ENCODE measurements around the gene STARD9.

STARD9 gene

GRCh38 chr15:42693496-42693895 lies 118.1 kb downstream of the STARD9 start:
- Histone ChIP-seq H3K27me3 (ENCODE audit: control insufficient read depth in 1 of 2, insufficient read depth in 1 of 2, low read length in 2 of 2) (no peaks in the 10 kb centered on the region), H4K8ac (ENCODE audit: low read length) (no peak overlapping the region), H3K27ac (ENCODE audit: low read length, poor library complexity, severe bottlenecking) (no peak overlapping the region), H3K9me3 (ENCODE audit: control insufficient read depth, low read length) (no peaks in the 10 kb centered on the region), H3K4me1 (ENCODE audit: control insufficient read depth, insufficient read depth, low read depth, low read length) (no peaks in the 10 kb centered on the region), H3K9ac (ENCODE audit: low read length) (no peak overlapping the region), H3K36me3 (ENCODE audit: control insufficient read depth in 1 of 2, insufficient read depth in 2 of 2, low read depth in 1 of 2, low read length in 2 of 2) (peaks cover 71 to 86% of the 10 kb centered on the region in 2 experiments), H3K18ac (ENCODE audit: low read depth in 1 of 2, low read length in 2 of 2) (no peak overlapping the region), H3K14ac (ENCODE audit: low read length in 2 of 2) (no peak overlapping the region), H3K4ac (ENCODE audit: low read depth in 1 of 2, low read length in 2 of 2) (no peak overlapping the region), H2AFZ (ENCODE audit: low read depth, low read length) (no peak overlapping the region), H3K4me3 (ENCODE audit: insufficient read depth in 1 of 2, low read depth in 1 of 2, low read length in 2 of 2) (no peak overlapping the region), H2AK5ac (ENCODE audit: low read length, severe bottlenecking) (no peak overlapping the region), H2BK15ac (ENCODE audit: low read depth, poor library complexity, severe bottlenecking) (no peak overlapping the region), H4K91ac (ENCODE audit: low read length) (no peak overlapping the region), H3K23ac (ENCODE audit: low read length in 2 of 2) (no peak overlapping the region), H2BK12ac (ENCODE audit: low read length in 2 of 2) (no peak overlapping the region), H3K79me1 (replicated peaks; ENCODE audit: low read length, poor library complexity, severe bottlenecking) (no peaks in the 10 kb centered on the region), H2BK120ac (ENCODE audit: low read depth, low read length) (no peak overlapping the region), H3K4me2 (ENCODE audit: low read length, poor library complexity, severe bottlenecking) (no peak overlapping the region), H2BK5ac (ENCODE audit: low read depth, low read length, poor library complexity, severe bottlenecking) (no peak overlapping the region)
- no peak for DNase-seq
- 98% methylated on average over 6 of the region's 6 CpGs for WGBS

- Histone ChIP-seq H3K9ac (ENCODE audit: low read length) (no peak overlapping the region), H2AK5ac (ENCODE audit: low read length, severe bottlenecking) (no peak overlapping the region)
- WGBS: 98% methylated on average over 5 of the region's 6 CpGs
These were observed 118.5 kb downstream of the STARD9 start for GRCh38 chr15:42693942-42694341.

GRCh38 chr15:42694398-42694797 lies 119.0 kb downstream of the STARD9 start:
- WGBS: 97% methylated on average over 8 of the region's 10 CpGs
- H3K4ac ChIP-seq (ENCODE audit: low read depth in 1 of 2, low read length in 2 of 2): no peak overlapping the region
- no peak overlapping the region for H3K4me3 ChIP-seq (ENCODE audit: insufficient read depth in 1 of 2, low read depth in 1 of 2, low read length in 2 of 2)
- no peak overlapping the region for H3K18ac ChIP-seq (ENCODE audit: low read depth in 1 of 2, low read length in 2 of 2)
- H2BK15ac ChIP-seq (ENCODE audit: low read depth, poor library complexity, severe bottlenecking): no peak overlapping the region
- H2AK5ac ChIP-seq (ENCODE audit: low read length, severe bottlenecking): no peak overlapping the region
- no peak for DNase-seq
- no peak overlapping the region for H2AFZ ChIP-seq (ENCODE audit: low read depth, low read length)
- no peak overlapping the region for H4K8ac ChIP-seq (ENCODE audit: low read length)
- no peak overlapping the region for H3K27ac ChIP-seq (ENCODE audit: low read length, poor library complexity, severe bottlenecking)
- H2BK5ac ChIP-seq (ENCODE audit: low read depth, low read length, poor library complexity, severe bottlenecking): no peak overlapping the region
- no peak overlapping the region for H2BK12ac ChIP-seq (ENCODE audit: low read length in 2 of 2)
- no peak overlapping the region for H4K91ac ChIP-seq (ENCODE audit: low read length)
- H3K36me3 ChIP-seq (ENCODE audit: control insufficient read depth in 1 of 2, insufficient read depth in 2 of 2, low read depth in 1 of 2, low read length in 2 of 2): peaks cover 63 to 77% of the 10 kb centered on the region in 2 experiments
- no peaks in the 10 kb centered on the region for H3K9me3 ChIP-seq (ENCODE audit: control insufficient read depth, low read length)
- no peaks in the 10 kb centered on the region for H3K27me3 ChIP-seq (ENCODE audit: control insufficient read depth in 1 of 2, insufficient read depth in 1 of 2, low read length in 2 of 2)
- H3K4me1 ChIP-seq (ENCODE audit: control insufficient read depth, insufficient read depth, low read depth, low read length): no peaks in the 10 kb centered on the region
- no peak overlapping the region for H3K14ac ChIP-seq (ENCODE audit: low read length in 2 of 2)
- H2BK120ac ChIP-seq (ENCODE audit: low read depth, low read length): no peak overlapping the region
- H3K9ac ChIP-seq (ENCODE audit: low read length): no peak overlapping the region
- no peak overlapping the region for H3K23ac ChIP-seq (ENCODE audit: low read length in 2 of 2)
- no peaks in the 10 kb centered on the region for H3K79me1 ChIP-seq (replicated peaks; ENCODE audit: low read length, poor library complexity, severe bottlenecking)
- no peak overlapping the region for H3K4me2 ChIP-seq (ENCODE audit: low read length, poor library complexity, severe bottlenecking)

More at GRCh38 chr15:42693942-42694341, 118.5 kb downstream of the STARD9 start:
- Histone ChIP-seq H3K18ac (ENCODE audit: low read depth in 1 of 2, low read length in 2 of 2) (no peak overlapping the region), H2BK15ac (ENCODE audit: low read depth, poor library complexity, severe bottlenecking) (no peak overlapping the region), H2BK12ac (ENCODE audit: low read length in 2 of 2) (no peak overlapping the region), H3K14ac (ENCODE audit: low read length in 2 of 2) (no peak overlapping the region), H3K27me3 (ENCODE audit: control insufficient read depth in 1 of 2, insufficient read depth in 1 of 2, low read length in 2 of 2) (no peaks in the 10 kb centered on the region), H3K4me3 (ENCODE audit: insufficient read depth in 1 of 2, low read depth in 1 of 2, low read length in 2 of 2) (no peak overlapping the region), H3K79me1 (replicated peaks; ENCODE audit: low read length, poor library complexity, severe bottlenecking) (no peaks in the 10 kb centered on the region), H4K8ac (ENCODE audit: low read length) (no peak overlapping the region), H2AFZ (ENCODE audit: low read depth, low read length) (no peak overlapping the region), H4K91ac (ENCODE audit: low read length) (no peak overlapping the region), H3K4me2 (ENCODE audit: low read length, poor library complexity, severe bottlenecking) (no peak overlapping the region), H3K9me3 (ENCODE audit: control insufficient read depth, low read length) (no peaks in the 10 kb centered on the region), H3K4ac (ENCODE audit: low read depth in 1 of 2, low read length in 2 of 2) (no peak overlapping the region), H3K36me3 (ENCODE audit: control insufficient read depth in 1 of 2, insufficient read depth in 2 of 2, low read depth in 1 of 2, low read length in 2 of 2) (peaks cover 67 to 82% of the 10 kb centered on the region in 2 experiments), H2BK120ac (ENCODE audit: low read depth, low read length) (no peak overlapping the region), H3K27ac (ENCODE audit: low read length, poor library complexity, severe bottlenecking) (no peak overlapping the region), H3K4me1 (ENCODE audit: control insufficient read depth, insufficient read depth, low read depth, low read length) (no peaks in the 10 kb centered on the region), H2BK5ac (ENCODE audit: low read depth, low read length, poor library complexity, severe bottlenecking) (no peak overlapping the region), H3K23ac (ENCODE audit: low read length in 2 of 2) (no peak overlapping the region)
- DNase-seq: no peak

GRCh38 chr15:42695527-42696071 lies 120.2 kb downstream of the STARD9 start:
- H3K4me1 ChIP-seq (ENCODE audit: control insufficient read depth, insufficient read depth, low read depth, low read length): no peaks in the 10 kb centered on the region
- H3K9me3 ChIP-seq (ENCODE audit: control insufficient read depth, low read length): no peaks in the 10 kb centered on the region
- H2BK15ac ChIP-seq (ENCODE audit: low read depth, poor library complexity, severe bottlenecking): no peak overlapping the region
- H3K36me3 ChIP-seq (ENCODE audit: control insufficient read depth in 1 of 2, insufficient read depth in 2 of 2, low read depth in 1 of 2, low read length in 2 of 2): peaks cover 55 to 73% of the 10 kb centered on the region in 2 experiments
- H3K4me2 ChIP-seq (ENCODE audit: low read length, poor library complexity, severe bottlenecking): no peak overlapping the region
- H3K4me3 ChIP-seq (ENCODE audit: insufficient read depth in 1 of 2, low read depth in 1 of 2, low read length in 2 of 2): no peak overlapping the region
- 97% methylated on average over 6 of the region's 6 CpGs for WGBS
- H2AFZ ChIP-seq (ENCODE audit: low read depth, low read length): no peak overlapping the region
- H3K9ac ChIP-seq (ENCODE audit: low read length): no peak overlapping the region
- no peak for DNase-seq
- H3K14ac ChIP-seq (ENCODE audit: low read length in 2 of 2): no peak overlapping the region
- no peak overlapping the region for H3K18ac ChIP-seq (ENCODE audit: low read depth in 1 of 2, low read length in 2 of 2)
- no peaks in the 10 kb centered on the region for H3K79me1 ChIP-seq (replicated peaks; ENCODE audit: low read length, poor library complexity, severe bottlenecking)
- no peak overlapping the region for H3K4ac ChIP-seq (ENCODE audit: low read depth in 1 of 2, low read length in 2 of 2)
- no peak overlapping the region for H2BK12ac ChIP-seq (ENCODE audit: low read length in 2 of 2)
- H2BK120ac ChIP-seq (ENCODE audit: low read depth, low read length): no peak overlapping the region
- no peak overlapping the region for H4K8ac ChIP-seq (ENCODE audit: low read length)
- no peaks in the 10 kb centered on the region for H3K27me3 ChIP-seq (ENCODE audit: control insufficient read depth in 1 of 2, insufficient read depth in 1 of 2, low read length in 2 of 2)
- H2AK5ac ChIP-seq (ENCODE audit: low read length, severe bottlenecking): no peak overlapping the region
- H3K23ac ChIP-seq (ENCODE audit: low read length in 2 of 2): no peak overlapping the region
- H3K27ac ChIP-seq (ENCODE audit: low read length, poor library complexity, severe bottlenecking): no peak overlapping the region
- no peak overlapping the region for H4K91ac ChIP-seq (ENCODE audit: low read length)
- no peak overlapping the region for H2BK5ac ChIP-seq (ENCODE audit: low read depth, low read length, poor library complexity, severe bottlenecking)
